NCI-H2081 treated with DMSO at 0.1 percent for 48 hours (cell line): ENCODE measurements around the gene ACSS1.

ENCODE experiments used
- DNase-seq: peaks from one replicate; lab custom pipeline; 2025; lab: John Stamatoyannopoulos, UW

Gene ACSS1

DNA sequence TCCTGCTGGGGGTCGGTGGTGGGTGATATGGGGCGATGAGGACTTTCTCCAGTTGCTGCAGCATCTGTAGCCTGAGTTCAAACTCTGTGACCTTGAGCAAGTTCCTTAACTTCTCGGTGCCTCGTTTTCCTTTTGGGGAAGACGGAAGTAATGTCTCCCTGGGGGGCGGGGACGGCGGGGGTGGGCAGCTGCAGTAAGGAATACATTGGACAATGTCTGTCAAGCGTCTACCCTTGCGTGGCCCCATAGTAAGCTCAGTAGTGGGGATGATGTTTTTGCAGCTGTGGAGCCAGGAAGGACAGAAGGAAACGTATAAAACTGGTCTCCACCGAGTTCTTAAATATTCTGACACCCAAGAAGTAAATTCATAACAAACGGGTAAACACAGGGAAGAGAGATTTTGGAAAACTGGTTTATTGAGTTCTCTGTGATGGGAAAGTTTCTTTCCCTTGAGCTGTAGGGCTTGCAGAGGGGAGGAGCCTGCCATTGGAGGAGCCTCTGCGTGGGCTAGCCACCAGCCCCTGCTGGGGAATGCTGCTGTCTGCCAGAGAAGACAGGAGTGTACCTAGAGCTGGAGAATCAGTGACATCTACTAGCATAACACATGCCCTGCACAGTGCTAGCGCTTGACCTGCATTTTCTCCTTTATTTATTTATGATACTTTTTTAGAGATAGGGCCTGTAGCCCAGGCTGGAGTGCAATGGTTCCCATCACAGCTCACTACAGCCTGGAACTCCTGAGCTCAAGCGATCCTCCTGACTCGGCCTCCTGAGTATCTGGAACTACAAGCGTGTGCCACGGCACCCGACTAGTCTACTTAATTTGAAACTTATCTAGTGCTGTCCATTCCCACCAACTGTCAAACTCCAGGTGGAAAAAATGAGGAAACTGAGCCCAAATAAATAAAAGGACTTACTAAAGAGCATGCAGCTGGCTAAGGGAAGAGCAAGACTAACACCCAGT, 1.2 kb upstream of the ACSS1 start:
- DNase-seq: no peak

DNA sequence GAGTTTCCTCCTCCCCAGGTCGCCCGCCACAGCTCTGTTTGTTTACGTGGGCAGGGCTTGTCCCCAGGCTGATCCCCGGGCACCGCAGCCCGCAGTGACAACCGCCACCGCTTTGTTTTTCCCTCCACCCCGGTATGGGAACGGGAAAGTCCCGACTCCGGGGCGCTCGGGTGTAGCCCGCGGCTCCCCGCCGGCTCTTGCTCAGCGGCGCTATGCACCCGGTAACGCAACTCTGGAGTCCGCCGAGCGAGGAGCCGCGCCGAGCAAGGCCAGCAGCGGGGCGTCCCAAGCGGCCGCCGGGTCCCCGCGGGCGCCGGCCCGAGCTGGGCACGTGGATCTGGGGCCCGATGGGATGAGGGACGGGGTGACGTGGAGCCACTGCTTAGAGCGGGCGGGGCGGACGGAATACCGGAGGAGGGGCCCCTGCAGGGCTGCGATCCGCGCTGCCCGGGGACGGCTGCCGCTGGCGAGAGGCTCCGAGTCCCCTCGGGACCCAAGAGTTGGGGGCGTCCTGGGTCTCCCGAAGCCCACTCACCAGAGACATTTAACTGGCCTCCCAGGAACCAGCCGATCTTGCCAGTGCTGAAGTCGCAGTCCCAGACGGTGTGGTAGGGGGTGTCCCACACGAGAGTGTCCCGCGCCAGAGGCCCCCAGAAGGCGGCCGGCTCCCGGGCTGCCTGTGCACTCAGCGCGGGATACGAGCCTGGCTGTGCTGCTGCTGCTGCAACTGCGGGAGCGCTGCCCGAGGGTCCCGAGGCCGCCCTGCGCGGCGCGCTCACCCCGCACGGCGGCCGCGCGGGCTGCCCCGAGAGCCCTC, 497 bp downstream of the ACSS1 start:
- DNase-seq: no peak

DNA sequence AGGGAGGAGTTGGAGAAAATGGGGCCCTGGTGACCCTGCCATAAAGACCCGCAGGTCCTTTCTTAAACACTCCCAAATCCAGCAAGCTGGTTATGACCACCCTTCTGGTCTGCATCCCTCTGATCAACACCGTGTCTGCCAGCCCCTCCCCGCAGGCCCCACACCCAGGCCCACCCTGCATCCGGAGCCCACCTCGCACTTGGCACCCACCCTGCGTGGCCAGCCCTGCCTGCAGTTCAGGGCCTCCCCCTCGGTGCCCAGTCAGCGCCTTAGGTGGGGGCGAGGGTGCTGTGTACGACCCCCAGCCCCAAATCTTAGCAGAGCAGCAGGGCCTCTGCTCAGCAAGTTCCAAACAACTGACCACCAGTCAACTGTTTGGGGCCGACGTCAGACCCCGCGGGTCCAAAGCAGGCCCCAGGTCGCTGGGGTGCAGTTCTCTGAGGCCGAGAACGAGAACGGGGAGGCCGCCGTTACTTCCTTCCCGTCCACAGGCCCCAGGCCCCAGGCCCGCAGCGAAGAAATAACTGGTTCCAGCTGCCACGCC, 1.2 kb downstream of the ACSS1 start:
- DNase-seq: no peak

DNA sequence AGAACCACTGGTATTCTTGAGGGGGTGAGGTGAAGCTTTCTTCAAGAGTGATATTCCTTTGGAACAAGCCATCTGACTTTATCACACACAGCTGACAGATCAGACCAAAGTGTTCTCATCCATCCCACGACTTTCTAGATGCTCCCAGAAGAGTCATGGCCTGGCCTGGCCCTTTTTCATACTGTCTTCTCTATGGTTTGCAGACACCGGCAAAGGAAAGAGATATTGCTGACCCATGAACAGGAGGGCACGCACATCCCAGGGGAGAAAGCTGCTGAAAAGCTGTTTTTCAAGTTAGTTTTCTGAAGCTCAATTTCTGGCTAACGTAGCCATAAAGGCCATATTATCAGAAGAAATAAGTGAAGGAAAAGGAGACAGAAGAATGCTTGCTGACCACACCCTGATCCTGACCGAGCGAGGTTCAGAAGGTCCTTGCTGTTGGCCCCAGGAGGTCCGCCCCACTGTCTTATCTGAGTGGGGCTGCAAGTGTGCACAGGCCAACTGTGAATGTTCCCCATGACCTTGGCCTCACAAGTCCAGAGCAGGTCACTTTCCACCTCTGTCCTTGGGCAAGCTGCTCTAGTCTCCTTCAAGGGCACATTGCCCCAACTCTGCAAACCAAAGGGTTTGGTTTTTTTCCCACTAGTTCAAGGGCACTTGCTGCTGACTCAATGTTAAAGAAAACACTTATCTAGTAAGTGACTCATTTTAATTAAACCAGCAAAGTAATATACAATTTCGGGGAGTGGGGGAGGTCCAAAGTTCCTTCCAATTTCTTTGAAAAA, 2.0 kb downstream of the ACSS1 start:
- DNase-seq: no peak

DNA sequence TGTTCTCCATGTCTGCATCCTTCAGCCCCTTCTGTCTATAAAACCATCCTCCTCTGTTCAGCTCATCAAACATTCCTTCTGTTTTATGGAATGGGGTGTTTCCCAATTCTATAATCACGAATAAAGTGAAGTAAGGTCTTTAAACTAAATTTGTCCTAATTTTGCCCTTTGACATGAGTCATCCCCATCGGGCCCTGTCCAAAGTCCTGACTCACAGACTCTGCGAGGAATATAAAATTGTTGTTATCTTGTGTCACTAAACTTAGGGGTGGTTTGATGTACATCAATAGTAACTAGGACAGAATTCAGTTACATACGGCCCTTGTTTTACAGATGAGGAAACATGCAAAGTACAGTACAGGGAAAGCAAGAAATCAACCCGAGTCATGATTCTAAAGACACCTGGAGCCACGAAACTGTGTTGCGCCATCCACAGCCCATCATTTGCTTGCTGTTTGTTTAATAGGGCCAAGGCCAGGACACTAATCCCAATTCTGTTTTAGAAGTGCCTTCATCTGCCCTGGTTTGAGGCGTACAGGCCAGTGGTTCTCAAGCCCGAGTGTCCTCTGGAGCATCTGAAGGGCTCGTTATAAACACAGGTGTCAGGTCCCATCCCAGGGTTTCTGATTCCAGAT, 2.8 kb downstream of the ACSS1 start:
- no peak for DNase-seq

DNA sequence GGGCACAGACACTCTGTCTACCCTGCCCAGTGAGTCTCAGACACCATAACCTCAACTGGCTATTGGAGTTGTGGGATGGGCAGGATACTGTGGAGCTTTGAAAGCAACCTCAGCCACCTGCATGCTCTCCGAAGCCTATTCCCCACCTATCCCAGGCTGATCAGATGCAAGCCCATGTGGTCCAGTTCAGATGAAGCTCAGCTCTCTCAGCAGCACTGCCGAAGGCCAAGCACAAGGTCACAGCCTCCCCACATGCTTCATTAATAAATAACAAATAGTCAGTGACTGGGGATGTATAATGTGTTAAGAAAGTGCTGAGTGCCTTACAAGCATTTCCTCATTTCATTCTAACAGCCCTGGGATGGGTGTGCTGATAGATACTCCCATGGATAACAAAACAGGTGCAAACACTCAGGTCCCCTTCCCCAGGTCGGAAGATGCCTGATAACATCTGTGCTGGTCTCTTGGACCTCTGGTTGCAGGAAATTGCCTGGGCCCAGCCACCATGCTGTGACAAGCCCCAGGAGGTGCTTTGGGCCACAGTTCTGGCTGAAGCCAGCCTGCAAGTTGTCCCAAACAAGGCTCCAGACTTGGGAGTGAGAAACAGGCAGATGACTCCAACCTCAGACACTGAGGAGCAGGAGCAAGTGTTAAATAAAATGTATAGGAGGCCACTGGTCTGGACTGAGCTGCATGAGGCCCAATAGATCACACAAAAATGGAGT, 3.7 kb downstream of the ACSS1 start:
- DNase-seq: no peak

DNA sequence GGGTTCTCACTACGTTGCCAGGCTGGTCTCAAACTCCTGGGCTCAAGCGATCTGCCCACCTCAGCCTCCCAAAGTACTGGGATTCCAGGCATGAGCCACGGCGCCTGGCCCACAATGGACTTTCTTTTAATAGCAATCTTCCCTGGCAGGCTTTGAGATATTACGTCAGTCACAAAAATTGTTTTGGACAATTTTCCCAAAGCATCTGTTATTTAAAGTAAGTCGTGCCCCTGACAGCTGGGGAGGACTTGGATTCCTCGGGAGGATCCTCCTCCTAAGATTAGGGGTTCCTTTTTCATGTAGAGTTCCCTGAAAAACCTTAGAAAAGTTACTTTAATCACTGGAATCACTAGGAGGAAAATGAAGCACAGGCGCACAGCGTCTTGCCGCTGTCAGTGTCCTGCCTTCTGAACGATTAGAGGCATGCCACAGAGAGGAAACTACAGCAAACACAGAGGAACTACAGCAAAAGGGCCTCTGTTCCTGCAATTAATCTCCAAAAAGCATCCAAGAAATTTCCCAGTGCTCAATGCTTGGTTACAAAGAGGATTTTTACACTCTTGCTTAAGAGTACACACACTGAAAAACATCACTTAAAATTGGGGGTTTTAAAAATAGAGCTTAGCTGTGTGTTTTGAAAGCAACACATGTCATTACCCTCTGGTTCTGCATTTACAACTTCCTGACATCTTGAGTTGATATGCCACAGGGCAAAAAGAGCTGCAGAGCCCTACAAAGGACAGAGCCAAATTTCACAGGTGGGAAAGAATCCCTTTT, 4.5 kb downstream of the ACSS1 start:
- DNase-seq: no peak

DNA sequence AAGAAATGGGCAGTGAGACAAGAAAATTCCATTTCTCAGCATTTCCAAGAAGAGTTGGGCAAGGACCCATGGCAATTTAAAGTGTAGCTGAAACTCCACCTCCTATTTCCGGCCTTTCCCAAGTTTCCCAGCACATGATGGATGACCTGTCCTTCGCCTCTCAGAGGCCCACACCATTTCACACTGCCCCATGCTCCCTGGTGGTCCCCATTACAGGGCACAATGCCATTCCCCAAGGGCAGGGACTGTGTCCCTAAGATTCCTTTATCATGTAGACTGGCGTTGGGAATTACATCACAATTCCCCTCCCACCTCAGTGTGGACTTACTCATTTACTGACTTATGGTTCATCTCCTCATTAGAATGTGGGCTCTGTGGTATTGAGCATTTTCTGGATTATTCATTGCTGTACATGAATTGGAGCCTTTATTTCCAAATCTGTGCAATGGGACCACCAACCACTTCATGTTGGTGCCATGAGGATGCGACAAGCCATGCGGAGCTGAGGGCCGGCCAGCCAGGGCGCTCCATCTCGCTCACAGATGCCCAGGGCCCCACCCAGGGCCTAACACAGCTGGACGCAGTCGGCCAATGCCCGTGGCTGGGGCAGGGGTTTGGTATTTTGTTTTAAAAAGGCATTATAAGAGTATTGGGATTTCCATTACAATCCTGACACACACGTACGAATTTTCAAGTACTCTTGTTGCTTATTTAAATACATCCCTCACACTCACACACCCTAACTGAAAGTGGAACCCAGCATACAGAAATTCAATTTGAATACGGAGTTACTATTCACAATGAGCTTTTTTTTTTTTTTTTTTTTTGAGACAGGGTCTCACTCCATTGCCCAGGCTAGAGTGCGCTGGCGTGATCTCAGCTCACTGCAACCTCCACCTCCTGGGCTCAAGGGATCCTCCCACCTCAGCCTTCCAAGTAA, 5.4 kb downstream of the ACSS1 start:
- DNase-seq: no peak

DNA sequence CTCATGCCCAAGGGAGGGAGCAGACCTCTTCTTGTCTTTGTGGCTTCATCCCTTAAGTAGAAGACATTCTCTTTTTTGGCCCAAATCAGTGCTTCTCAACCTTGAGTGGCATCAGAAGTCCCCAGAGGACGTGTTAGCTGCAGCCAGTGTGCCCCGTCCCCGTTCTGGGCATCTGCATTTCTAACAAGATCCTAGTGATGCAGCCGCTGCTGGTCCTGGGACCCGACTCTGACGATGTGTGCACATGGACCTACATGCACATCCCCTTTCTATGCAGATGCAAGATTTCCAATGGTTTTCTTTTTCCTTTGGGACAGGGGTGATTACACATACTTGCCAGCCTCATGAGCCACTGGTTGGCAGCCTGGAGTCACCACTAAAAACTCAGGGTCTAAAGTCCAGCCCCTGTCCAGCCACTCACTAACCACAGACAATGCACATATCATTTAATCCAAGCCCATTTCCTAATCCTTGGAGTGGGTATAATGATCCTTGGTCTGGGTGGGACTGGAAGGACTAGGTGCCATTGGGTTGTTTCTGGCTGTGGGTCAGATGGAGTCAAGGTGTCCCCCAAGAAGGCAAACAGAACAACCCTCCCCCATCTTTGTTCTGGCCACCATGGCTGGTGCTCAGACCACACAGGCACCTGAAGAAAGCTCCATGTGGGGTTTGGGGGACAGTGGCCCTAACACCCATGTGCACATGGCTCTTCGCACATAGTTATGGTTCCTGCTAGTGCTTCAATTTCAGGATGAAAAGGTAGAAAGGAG, 6.4 kb downstream of the ACSS1 start:
- no peak for DNase-seq

DNA sequence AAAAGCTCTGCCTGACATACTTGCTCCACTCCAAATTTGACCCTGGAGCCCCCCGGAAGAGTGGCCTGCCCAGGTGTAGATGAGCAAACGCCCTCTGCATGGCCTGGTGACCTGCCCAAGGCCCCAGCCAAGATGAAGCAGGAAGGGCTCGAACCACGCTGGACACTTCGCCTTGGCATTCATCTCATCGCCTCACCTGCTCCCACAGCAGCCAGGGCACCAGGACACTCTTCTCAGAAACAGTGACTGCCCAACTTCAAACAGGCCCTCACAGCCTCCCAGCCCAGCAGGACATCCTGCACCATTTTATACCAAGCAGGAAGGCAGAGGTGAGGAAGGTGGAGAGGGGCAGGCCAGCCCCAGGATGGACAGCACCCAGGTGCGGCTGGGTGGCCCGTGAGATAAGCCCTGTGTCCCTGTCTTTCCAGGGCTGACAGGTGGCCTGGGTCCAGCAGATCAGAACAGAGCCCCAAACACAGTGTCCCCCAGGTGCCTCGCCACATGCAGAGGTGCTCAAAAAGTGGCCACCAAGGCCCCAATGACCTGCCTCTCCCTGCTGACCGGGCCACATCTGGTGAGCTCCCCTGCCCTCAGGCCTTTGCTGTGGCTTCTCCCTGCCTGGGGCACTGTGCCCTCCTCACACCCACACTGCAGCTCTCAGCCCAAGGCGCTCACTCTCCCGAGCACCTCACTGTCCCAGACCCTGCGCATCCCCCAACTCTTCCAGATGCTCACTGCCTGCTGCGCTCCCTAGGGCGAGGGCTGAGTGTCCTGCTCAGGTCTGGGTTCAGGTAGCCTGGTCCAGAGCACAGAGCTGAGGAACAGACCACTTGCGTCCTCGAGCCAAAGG, 7.2 kb downstream of the ACSS1 start:
- DNase-seq: no peak

DNA sequence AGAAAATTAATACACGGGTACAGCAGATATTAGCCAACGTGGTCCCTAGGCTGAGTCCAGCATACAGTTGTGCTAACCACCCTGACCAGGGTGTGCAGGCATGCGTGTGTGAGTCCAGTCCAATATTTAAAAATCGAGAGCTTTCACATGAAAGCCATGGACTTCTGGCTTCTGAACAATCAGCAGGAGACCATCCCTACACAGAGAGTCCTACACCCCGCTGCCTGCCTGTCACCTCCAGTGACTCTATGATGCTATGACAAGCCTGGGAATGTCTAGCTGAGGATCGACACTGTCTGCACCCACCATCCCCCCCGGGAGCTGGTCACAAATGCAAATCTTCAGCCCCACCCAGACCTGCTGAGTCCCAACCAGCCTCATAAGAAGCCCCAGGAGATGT, 7.9 kb downstream of the ACSS1 start:
- DNase-seq: no peak

DNA sequence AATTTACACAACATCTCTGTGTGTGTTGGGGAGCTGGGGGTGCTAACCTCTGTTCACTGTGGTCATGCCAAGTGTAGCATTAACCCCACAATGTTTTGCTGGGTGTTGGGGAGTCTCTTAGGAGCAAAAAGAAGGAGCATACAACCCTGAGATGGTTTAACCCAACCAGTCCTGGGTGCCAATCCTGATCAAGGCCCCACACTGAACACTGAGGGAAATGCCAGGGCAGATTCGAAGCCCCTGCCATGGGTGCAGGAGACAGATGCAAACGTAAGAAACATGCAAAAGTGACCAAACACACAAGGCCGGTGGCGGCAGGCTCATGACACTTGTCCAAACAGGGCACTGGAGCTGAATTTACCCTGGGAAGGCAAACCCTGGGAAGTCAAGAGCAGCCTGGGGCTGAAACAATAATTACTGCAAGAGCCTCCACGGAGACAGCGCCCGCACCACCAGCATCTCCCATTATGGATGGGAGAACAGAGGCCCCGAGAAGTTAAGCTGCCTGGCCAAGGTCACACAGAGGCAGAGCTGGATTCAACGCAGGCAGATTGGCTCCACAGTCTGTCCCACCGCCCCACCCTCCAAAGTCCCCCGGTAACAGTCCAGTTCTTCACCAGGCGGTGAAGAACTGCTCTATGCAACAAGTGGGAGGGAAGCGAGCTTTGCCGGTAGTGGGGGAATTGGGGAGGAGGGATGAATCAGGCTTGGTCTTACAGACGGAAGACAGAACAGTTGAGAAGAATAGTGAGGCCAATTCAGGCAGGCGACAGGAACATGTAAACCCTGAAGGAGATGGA, 8.5 kb downstream of the ACSS1 start:
- DNase-seq: no peak

DNA sequence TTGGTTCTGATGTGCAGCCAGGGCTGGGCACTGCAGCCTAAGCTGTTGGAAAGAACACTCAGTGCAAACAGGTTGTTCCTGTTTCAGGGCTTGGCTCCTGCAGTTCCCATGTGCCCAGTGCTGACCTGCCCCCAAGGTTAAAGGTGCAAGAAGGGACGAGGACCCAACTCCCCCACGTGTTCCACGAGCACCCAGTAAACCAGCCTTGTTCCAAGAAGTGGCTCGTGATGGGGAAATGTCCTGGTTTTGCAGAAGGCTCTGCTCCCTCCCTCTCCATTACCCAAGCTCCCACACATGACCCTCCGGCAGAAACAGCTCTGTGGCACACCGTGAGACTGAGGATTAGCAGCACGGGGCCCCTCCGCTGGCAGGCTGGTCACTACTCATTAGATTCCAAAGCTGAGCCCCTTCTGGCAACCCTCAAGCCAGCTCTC, 9.4 kb downstream of the ACSS1 start:
- DNase-seq: no peak

DNA sequence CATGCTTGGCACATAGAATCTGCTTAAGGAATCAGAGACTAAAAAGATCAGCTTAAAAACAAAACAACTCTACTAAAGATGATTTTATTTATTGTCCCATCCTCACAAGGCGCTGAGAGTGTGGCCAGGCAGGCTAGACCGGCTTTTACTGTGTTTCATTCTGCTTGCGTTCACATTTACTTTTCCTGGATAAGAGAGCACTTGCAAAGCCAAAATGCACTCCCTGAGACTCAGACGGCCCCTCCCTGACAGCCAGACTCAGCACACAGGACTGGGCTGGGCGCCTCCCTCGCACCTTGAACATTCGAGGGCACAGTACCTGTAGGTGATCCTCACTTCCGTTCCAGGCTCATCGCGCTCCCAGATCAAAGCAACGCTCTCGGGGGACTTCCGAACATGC, 10.2 kb downstream of the ACSS1 start:
- DNase-seq: no peak

DNA sequence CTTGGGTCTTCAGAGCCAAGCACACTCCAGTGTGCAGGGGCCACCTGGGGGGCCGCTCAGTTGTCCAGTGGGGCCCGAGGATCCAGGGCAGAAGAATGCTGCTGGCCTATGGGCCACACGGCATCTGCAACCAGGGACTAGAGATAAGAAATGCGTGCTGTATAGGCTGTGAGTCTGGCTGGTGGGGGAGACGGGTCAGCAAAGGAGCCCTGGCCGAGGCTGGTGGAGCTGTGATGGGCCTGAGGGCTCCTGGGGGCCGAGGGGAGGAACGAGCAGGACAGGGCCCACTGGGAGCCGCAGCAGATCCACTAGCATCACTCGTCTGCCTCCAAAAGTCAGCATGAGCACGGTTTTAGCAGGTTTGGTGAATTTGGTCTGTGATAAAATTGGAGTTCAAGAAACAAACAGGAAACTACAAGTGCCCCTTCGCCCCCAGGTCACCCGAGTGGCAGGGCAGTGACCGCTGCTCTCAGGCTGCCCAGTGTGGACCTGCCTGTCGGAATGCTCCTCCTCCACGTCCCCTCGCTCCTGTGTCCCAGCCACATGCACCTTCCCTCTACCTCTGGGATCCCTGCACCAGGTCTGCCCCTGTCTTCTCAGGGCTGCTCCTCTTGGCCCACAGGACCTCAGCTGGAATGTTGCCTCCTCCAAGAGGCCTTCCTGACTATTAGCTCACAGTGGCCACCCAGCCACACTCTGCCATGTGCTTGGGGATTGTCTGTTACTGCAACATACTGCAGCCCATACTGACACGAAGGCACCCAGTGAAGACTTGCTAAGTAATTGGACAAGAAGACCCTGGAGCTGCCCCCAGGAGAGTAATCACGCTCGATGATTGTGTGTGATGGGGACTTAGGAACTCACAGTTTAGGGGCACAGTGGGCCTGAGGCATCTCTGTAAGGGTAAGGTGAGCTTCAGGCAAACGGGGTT, 10.9 kb downstream of the ACSS1 start:
- DNase-seq: no peak
